SU-DHL-6 (cell line): ENCODE results near the gene MYRFL.

Experiments
- EZH2phosphoT487 ChIP-seq: fragments of 200-600 bp; sonication (generic), shearing (Covaris generic); conservative IDR thresholded peaks from 2 replicates; pipeline ENCODE4 v1.6.1; 2018; ENCODE audit warnings: mild to moderate bottlenecking, antibody characterized with exemption, low read length, moderate library complexity, mixed read lengths
- TF ChIP-seq, protein P1 (sequence below): fragments of 200-600 bp; sonication (generic); IDR thresholded peaks from one replicate; pipeline ENCODE4 v1.5.1; 2017; ENCODE audit warnings: antibody characterized with exemption, mild to moderate bottlenecking, low read length, moderate library complexity; ENCODE audit not compliant: insufficient read depth, poor library complexity, severe bottlenecking

DNA sequence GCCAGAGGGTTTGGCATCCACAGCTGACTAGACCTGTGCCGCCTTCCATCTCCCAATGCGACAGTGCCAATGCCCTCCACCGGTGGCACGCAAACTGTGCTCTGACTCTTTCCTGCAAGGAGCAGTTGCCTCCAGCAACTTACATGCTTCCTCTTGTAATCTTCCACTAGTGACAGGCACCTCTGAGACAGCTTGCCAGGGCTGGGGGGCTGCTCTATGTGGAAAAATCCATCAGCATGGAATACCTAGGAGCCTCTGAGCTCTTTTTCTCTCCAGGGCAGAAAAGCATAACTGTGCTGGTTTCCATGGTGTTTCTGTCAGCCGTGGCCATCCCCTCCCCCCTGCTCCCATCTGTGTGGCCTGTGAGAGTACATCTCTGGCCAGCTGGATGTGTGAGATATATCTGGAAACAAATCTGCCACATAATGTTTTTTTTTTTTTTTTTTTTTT, 110.6 kb downstream of the MYRFL start:
- TF ChIP-seq, protein P1, sequence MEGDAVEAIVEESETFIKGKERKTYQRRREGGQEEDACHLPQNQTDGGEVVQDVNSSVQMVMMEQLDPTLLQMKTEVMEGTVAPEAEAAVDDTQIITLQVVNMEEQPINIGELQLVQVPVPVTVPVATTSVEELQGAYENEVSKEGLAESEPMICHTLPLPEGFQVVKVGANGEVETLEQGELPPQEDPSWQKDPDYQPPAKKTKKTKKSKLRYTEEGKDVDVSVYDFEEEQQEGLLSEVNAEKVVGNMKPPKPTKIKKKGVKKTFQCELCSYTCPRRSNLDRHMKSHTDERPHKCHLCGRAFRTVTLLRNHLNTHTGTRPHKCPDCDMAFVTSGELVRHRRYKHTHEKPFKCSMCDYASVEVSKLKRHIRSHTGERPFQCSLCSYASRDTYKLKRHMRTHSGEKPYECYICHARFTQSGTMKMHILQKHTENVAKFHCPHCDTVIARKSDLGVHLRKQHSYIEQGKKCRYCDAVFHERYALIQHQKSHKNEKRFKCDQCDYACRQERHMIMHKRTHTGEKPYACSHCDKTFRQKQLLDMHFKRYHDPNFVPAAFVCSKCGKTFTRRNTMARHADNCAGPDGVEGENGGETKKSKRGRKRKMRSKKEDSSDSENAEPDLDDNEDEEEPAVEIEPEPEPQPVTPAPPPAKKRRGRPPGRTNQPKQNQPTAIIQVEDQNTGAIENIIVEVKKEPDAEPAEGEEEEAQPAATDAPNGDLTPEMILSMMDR: no peak
- TF ChIP-seq EZH2phosphoT487: no peak
